Osteoblast (primary cell): ENCODE results near the gene PLA2G10. TPM values are rescaled to one million over a fixed set of nuclear protein-coding genes. Genes with fewer than 3 reads are reported as not detected.

ENCODE experiments used
- DNase-seq: peaks from one replicate; pipeline ENCODE4 v3.0.0; 2011; ENCODE audit warnings: low spot score, mixed read lengths; ENCODE audit not compliant: insufficient read length; ENCODE audit errors: missing footprints
- H2AFZ ChIP-seq: 2 replicates; pipeline ENCODE4 v1.6.0; 2011; ENCODE audit warnings: mild to moderate bottlenecking, low read length
- H3K27ac ChIP-seq: 2 replicates; pipeline ENCODE4 v1.5.1; 2011; ENCODE audit warnings: mild to moderate bottlenecking, low read depth, low read length, moderate library complexity
- H3K27me3 ChIP-seq: 2 replicates; pipeline ENCODE4 v1.6.0; 2012; ENCODE audit warnings: mild to moderate bottlenecking, control low read depth, inconsistent platforms, low read length, moderate library complexity; ENCODE audit not compliant: insufficient read depth
- H3K36me3 ChIP-seq: 2 replicates; pipeline ENCODE4 v1.5.1; 2011; ENCODE audit warnings: mild to moderate bottlenecking, low read length, control low read depth, moderate library complexity; ENCODE audit not compliant: insufficient read depth
- H3K4me1 ChIP-seq: 2 replicates; pipeline ENCODE4 v1.5.1; 2011; ENCODE audit warnings: mild to moderate bottlenecking, low read length, control low read depth, moderate library complexity; ENCODE audit not compliant: insufficient read depth
- H3K4me2 ChIP-seq: 2 replicates; pipeline ENCODE4 v1.6.0; 2011; ENCODE audit warnings: mild to moderate bottlenecking, low read length; ENCODE audit not compliant: insufficient read depth
- H3K4me3 ChIP-seq: fragments of 200-600 bp; sonication (generic); 3 replicates; pipeline ENCODE4 v1.5.1; 2012; ENCODE audit warnings: mild to moderate bottlenecking, low read length, inconsistent platforms; ENCODE audit not compliant: insufficient read depth
- H3K79me2 ChIP-seq: 2 replicates; pipeline ENCODE4 v1.6.0; 2012; ENCODE audit warnings: mild to moderate bottlenecking, low read length, control low read depth, inconsistent platforms; ENCODE audit not compliant: insufficient read depth
- H3K9me3 ChIP-seq: 2 replicates; pipeline ENCODE4 v1.5.1; 2011; ENCODE audit warnings: low read depth, low read length, control low read depth
- H4K20me1 ChIP-seq: 2 replicates; pipeline ENCODE4 v1.6.0; 2012; ENCODE audit warnings: mild to moderate bottlenecking, low read length, control low read depth; ENCODE audit not compliant: insufficient read depth
- total RNA-seq: library from RNA; depleted of rRNA; stranded (reverse); fragments of >200 nt; gene quantifications from 2 replicates; pipeline ENCODE4 v1.2.3, GENCODE V29; 2012
- TF ChIP-seq, protein P1 (sequence below): IDR thresholded peaks from 2 replicates; pipeline ENCODE4 v1.5.1; 2011; ENCODE audit warnings: mild to moderate bottlenecking, low read depth, low read length, moderate library complexity; ENCODE audit errors: extremely low read depth

PLA2G10 gene
- total RNA-seq, 1 donor: not detected

DNA sequence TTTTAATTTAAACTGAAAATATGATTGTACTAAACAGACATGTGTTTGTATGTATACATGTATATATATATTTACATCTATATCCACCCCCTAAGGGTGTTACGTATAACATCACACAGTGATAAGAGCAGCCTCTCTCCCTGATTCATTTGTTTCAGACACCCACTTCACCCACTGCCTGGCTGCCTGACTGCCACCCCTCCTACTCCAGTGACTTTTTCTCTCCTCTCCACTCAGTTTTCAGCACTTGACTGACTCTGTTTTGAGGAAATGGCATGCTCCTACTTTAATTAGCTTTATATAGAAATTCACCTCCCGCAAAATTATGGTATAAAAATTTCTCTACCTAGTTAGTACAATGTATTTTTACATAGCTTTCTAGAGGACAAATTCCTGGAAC, 41.4 kb downstream of the PLA2G10 start:
- H3K4me1 ChIP-seq: no peaks in the 10 kb centered on the region
- DNase-seq: no peak
- no peak overlapping the region for H2AFZ ChIP-seq
- no peak overlapping the region for H3K4me3 ChIP-seq
- peaks cover 12% of the 10 kb centered on the region for H3K79me2 ChIP-seq
- no peaks in the 10 kb centered on the region for H3K9me3 ChIP-seq
- peaks cover 56% of the 10 kb centered on the region for H3K36me3 ChIP-seq
- no peaks in the 10 kb centered on the region for H4K20me1 ChIP-seq
- H3K27me3 ChIP-seq: no peaks in the 10 kb centered on the region
- TF ChIP-seq, protein P1, sequence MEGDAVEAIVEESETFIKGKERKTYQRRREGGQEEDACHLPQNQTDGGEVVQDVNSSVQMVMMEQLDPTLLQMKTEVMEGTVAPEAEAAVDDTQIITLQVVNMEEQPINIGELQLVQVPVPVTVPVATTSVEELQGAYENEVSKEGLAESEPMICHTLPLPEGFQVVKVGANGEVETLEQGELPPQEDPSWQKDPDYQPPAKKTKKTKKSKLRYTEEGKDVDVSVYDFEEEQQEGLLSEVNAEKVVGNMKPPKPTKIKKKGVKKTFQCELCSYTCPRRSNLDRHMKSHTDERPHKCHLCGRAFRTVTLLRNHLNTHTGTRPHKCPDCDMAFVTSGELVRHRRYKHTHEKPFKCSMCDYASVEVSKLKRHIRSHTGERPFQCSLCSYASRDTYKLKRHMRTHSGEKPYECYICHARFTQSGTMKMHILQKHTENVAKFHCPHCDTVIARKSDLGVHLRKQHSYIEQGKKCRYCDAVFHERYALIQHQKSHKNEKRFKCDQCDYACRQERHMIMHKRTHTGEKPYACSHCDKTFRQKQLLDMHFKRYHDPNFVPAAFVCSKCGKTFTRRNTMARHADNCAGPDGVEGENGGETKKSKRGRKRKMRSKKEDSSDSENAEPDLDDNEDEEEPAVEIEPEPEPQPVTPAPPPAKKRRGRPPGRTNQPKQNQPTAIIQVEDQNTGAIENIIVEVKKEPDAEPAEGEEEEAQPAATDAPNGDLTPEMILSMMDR: no peak
- H3K27ac ChIP-seq: no peak overlapping the region
- no peak overlapping the region for H3K4me2 ChIP-seq

DNA sequence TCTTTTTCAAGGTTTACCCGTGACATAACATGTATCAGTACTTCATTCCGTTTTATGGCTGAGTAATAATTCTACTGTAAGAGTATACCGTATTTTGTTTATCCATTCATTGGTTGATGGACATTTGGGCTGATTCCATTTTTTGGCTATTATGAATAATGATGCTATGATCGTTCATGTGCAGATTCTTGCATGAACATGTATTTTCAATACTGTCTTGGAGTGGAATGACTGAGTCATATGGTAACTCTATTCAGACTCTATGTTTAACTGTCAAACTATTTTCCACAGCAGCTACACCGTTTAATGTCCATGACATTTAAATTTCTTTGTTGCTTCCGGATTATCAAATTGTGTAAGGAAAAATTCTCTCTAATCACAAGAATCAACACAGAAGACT, 43.5 kb downstream of the PLA2G10 start:
- no peak for DNase-seq
- H3K4me1 ChIP-seq: no peaks in the 10 kb centered on the region
- H3K27me3 ChIP-seq: no peaks in the 10 kb centered on the region

DNA sequence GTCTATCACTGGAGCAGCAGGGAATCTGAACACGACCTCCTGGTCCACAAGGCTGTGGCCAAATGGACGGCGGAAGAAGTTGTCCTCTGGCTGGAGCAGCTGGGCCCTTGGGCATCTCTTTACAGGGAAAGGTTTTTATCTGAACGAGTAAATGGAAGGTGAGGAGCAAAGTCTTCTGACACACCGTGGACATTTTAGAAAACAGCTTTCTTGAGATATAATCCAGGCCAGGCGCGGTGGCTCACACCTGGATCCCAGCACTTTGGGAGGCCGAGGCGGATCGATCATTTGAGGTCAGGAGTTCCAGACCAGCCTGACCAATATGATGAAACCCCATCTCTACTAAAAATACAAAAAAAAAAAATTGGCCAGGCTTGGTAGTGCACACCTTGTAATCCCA, 44.3 kb downstream of the PLA2G10 start:
- H3K27ac ChIP-seq: no peak overlapping the region
- H3K79me2 ChIP-seq: peaks cover 34% of the 10 kb centered on the region
- peaks cover 57% of the 10 kb centered on the region for H3K36me3 ChIP-seq
- no peaks in the 10 kb centered on the region for H3K4me1 ChIP-seq
- no peak overlapping the region for H2AFZ ChIP-seq
- H4K20me1 ChIP-seq: peaks cover 6% of the 10 kb centered on the region
- no peak for DNase-seq
- no peak overlapping the region for H3K4me2 ChIP-seq
- H3K9me3 ChIP-seq: no peaks in the 10 kb centered on the region
- TF ChIP-seq, protein P1: no peak
- no peaks in the 10 kb centered on the region for H3K27me3 ChIP-seq
- H3K4me3 ChIP-seq: no peak overlapping the region

More for the DNA sequence above, 43.5 kb downstream of the PLA2G10 start:
- Histone ChIP-seq H4K20me1 (no peaks in the 10 kb centered on the region), H3K4me3 (no peak overlapping the region), H3K36me3 (peaks cover 54% of the 10 kb centered on the region), H3K9me3 (no peaks in the 10 kb centered on the region), H3K79me2 (peaks cover 26% of the 10 kb centered on the region), H3K4me2 (no peak overlapping the region), H2AFZ (no peak overlapping the region), H3K27ac (no peak overlapping the region)
- TF ChIP-seq, protein P1: no peak

DNA sequence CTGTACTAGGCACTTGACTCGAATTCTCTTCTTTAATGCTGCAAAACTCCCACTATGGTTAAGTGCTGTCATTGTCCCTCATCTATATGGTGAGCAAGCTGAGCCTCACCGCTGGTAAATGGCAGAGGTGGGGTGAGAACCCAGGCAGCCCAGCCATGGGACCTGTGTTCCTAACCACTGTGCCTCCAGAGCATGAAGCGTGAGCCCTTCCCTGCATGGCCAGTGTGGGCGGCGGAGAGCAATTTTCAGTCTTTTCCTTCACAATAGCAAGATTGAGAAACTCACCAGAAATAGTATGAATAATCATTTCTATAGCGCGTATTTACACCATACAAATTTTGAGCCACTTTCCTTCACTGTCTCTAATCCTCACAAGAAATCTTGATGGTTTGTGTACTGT, 52.2 kb downstream of the PLA2G10 start:
- DNase-seq: no peak
- no peak overlapping the region for H3K4me3 ChIP-seq
- peaks cover 40% of the 10 kb centered on the region for H3K36me3 ChIP-seq
- no peaks in the 10 kb centered on the region for H3K9me3 ChIP-seq
- H3K27ac ChIP-seq: no peak overlapping the region
- no peak overlapping the region for H2AFZ ChIP-seq
- H3K4me1 ChIP-seq: no peaks in the 10 kb centered on the region
- no peaks in the 10 kb centered on the region for H3K27me3 ChIP-seq
- H3K79me2 ChIP-seq: peaks cover 92% of the 10 kb centered on the region
- TF ChIP-seq, protein P1: no peak
- no peak overlapping the region for H3K4me2 ChIP-seq
- peaks cover 51% of the 10 kb centered on the region for H4K20me1 ChIP-seq
